HPDE6-E6E7 (cell line): Measurements from ENCODE around the gene DYSF.

ENCODE experiments used
- DNase-seq: peaks from one replicate; pipeline ENCODE4 v3.0.0; 2011; ENCODE audit warnings: missing footprints; ENCODE audit errors: extremely low spot score

The DYSF gene

DNA sequence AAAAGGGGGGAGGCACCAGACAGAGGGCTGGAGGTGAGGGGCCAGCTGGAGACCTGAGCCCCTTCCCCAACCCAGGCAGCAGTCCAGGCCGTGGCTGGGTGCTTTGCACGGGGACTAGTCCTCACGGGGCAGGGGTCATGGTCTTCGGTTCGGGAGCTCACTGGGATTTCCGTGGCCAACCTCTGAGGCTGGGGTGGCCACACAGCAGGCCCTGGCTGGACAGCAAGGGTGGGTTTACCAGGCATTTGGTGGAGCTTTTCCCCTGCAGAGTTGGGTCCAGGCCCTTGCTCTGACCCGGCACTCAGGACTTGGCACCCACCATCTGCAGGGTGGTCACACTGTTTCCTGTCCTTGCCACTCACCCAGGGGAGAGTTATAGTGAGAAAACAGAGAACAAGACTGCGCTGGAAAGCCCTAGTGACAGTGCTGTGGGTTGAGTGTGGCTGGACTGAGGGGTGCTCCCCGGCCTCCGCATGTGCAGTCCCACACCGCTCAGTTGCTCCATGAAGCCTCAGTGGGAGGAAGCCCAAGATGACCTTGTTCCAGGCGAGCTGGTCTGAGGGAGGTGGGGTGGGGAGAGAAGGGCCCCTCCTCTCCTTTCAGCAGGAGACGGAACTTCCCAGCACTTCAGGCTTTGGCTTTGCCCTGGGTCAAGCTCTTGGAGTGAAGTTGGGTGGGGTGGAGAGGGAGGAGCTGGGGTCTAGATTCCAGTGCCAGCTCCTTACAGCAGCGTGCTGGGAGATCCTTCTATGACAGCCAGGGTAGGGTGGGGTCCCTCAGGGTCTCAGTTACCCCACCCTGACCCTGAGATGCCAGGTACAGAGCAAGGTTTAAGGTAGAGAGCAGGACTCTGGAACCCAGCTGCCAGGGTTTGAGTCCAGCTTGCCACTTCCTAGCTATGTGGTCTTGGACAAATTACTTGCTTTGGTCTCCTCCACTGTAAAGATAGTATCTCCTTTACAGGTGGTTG lies 219.8 kb downstream of the DYSF start:
- no peak for DNase-seq

DNA sequence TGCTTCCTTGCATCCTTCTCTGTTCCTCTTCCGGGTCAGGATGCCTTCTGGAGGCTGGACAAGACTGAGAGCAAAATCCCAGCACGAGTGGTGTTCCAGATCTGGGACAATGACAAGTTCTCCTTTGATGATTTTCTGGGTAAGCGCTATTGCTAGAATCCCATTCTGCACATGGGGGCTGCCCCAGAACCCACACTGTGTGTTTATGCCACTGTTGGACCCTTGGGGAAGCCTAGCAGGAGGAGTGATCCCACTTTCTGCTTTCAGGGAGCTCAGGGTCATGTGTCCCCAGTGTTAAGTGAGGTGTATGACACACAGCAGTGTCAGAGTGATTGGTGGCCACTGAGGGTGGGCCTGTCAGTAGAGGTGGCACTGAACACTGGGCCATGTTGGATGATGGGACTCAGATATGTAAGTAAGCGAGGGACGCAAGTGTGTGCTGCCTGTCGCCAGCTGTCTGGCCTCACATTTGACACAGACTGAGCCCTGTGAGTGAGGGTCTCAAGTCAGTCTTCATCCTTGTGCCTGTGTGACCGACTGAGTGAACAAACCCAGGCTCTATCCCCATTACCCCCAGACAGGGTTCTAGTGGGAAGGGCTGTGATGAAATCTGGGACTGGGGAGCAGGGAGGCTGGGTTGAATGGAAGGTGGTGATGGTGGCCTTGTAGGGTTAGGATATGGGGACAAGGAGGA lies 220.9 kb downstream of the DYSF start:
- no peak for DNase-seq

GRCh38 chr2:71675296-71675695 lies 221.9 kb downstream of the DYSF start:
- DNase-seq = peak; percentile 77

DNA sequence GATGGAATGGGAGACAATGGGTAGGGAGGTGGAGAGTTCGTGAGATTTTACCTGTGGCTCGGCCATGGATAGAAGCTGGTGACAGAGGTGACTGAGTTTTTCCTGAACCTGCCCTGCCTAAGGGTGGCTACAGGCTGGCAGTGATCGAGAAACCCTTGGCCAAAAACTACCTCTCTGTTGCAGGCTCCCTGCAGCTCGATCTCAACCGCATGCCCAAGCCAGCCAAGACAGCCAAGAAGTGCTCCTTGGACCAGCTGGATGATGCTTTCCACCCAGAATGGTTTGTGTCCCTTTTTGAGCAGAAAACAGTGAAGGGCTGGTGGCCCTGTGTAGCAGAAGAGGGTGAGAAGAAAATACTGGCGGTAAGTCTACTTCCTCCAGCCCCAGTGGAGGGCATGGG lies 225.5 kb downstream of the DYSF start:
- DNase-seq = no peak

DNA sequence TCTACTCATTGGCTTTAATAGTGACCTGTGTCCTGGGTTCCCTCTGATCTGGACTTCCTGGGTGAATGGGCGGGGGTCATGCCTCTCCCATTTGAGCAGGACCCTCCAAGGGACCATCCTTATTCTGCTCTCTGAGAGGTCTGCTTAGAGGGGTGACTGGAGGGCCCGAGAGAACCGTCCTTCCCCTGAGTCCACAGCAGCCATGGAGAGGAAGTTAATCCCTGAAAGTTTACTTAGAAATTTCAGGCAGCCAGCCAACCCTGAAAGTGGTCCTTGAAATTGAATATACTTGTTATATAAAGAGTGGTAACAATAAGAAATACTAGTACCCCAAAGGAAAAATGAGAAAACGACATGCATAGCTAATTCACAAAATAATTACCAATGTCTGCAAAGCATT lies 226.1 kb downstream of the DYSF start:
- no peak for DNase-seq

DNA sequence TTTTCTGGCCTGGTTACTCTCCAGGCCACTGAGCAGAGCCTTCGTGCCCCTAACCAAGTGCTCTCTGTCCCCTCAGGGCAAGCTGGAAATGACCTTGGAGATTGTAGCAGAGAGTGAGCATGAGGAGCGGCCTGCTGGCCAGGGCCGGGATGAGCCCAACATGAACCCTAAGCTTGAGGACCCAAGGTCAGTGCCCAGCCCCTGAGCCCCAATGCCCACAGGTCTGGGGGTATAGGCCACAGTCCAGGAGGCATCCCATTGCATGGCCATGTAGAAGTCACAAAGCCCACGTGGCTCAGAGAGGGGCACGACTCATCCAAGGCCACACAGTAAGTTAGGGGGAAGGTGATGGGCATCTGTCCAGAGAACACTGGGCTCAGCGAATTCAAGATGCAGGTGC lies 227.6 kb downstream of the DYSF start:
- DNase-seq = no peak

DNA sequence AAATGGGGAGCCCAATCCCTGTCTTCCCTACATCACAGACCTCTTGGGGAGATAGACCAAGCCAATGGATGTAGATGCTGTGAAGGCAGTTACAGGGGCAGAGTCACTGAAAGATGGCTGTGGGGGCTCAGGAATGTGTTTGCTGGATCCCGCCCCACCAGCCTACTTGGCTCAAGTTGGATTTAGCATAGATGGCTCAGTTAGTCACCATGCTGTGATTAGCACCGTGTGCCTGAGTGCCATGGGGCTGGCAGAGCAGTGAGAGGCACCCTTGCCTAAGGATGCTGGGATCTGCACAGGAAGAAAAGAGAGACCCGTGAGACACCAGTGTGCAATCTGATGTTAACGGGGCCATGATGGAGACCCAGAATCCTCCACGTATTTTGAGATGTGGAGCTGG lies 228.3 kb downstream of the DYSF start:
- DNase-seq = no peak

DNA sequence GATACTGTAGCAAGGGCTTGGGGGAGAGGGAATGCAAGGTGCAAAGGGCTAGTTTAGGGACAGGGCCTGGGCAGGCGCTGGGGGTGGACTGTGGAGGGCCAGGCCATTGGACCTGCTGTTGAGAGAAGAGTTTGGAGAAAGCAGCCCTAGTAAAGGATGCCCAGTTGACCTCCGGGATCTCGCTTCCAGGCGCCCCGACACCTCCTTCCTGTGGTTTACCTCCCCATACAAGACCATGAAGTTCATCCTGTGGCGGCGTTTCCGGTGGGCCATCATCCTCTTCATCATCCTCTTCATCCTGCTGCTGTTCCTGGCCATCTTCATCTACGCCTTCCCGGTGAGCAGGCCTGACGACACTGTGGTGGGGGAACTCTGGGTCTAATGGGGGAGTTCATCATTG lies 229.0 kb downstream of the DYSF start:
- DNase-seq = no peak

- no peak for DNase-seq
Observed at GRCh38 chr2:71683070-71683469, 229.7 kb downstream of the DYSF start.

GRCh38 chr2:71683666-71684065 lies 230.3 kb downstream of the DYSF start:
- no peak for DNase-seq

- no peak for DNase-seq
Observed at GRCh38 chr2:71684226-71685072, 231.1 kb downstream of the DYSF start.

DNA sequence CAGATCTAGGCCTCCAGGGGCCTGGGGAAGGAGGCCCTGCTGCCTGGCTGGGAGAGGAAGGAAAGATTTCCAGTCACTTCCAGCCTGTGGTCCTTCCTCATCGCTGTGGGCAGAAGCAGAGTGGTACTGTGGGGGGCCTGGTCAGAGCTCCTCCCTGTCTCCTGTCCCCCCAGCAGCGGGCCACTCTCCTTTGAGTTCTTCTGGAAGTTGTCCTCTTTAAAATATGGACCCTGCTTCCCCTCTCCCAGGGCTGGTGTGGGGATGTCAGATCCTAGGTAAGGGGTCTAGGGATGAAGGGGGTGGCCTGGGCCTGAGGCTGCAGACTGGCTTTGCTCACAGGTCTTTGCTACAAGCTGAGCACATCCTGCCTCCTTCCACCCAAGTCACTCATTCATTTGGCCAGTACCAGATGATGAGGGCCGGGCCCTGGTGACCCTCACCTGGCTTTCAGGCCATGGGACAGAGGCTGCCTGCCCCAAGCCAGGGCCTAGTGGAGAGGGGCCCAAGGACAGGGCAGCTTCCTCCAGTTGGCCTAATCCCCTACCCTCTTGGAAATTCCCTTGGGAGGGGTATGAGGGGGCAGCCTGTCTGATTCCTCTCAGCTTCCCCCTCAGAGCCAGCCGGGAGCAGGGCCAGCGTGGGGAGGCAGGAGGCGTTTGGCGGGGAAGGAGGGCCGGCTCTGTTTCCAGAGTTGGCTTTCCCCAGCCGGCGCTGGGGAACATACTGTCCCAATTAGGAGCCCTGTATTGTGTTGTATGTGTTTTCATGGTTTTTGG lies 231.9 kb downstream of the DYSF start:
- no peak for DNase-seq

DNA sequence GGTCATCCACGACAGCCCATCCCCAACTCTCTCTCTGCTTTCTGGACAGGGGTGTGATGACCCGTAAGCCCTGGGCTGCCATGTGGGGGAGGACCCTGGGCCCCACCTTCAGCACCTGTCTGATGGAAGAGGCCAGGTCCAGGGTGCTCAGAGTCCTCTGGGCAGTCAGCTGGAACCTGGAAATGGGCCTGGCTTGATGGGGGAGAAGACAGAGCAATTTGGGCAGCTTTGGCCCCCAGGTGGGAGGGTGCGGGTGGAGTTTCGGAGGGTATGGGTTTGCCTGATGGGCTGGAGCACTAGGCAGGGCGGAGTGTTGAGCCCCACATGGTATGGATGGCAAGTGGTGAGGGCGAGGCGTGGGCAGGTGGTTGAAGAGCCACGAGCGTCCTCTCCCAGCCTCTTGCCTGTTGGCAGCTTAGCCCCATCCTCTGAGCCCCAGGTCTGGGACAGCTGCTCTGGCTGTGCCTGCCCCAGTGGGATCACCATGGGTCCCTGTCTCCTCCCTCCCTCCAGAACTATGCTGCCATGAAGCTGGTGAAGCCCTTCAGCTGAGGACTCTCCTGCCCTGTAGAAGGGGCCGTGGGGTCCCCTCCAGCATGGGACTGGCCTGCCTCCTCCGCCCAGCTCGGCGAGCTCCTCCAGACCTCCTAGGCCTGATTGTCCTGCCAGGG lies 232.7 kb downstream of the DYSF start:
- no peak for DNase-seq

DNA sequence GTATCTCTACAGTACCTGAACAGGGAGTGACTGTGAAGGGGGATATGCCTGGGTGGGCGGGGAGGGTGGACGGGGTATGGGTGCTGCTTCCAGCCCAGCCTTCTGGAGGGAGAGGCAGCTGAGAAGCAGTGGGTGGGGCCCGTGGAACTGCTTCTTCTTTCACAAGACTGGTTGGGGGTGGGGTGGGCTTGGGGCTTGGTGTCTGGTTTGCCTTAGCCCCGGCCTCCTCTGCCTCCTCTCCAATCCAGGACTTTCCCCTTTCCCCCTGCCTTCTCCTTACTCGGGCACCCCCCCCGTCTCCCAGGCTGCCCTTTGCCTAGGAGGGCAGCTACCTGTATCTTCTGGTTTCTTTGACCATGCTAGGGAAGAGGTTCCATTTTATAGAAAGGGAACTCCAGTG lies 233.4 kb downstream of the DYSF start:
- DNase-seq = no peak

DNA sequence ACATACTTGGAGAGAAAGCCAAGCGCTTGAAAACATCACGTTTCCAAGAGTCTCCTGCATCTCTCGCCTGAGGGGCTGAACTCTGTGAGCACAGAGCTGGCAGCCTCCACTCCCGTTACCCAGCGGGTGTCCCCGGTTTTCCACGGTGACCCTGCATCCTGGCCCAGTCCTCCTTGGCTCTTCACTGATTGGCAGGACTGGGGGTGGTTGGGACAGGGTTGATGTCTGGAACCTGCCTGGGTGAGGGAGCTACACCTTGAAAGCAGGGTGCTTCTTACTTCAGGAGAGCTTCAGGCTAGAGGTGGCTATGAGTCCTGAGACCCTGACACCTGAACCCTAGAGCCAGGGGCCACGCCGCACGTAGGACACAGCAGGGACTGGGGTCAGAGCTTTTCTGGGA lies 234.1 kb downstream of the DYSF start:
- no peak for DNase-seq

GRCh38 chr2:71688530-71688929 lies 235.2 kb downstream of the DYSF start:
- DNase-seq = no peak

DNA sequence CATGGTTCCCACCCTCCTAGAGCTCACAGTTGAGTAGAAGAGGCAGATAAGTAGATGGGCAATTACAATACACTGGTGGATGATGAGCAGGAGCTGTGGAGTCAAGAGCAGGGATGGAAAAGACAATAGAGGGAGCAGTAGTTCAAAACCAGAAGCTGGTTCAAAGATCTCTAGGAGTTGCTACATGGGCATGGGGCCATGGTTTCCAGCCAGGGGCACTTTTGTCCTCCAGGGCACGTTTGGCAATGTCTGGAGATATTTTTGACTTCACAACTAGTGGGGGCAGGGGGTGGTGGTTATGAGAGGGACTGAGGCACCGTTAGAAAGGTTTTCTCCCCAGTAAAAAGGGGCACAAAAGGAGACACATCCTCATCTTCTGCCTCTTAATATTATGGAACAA lies 236.0 kb downstream of the DYSF start:
- no peak for DNase-seq

- DNase-seq = no peak
Observed at GRCh38 chr2:71689968-71690834, 236.8 kb downstream of the DYSF start.

GRCh38 chr2:71690876-71691475 lies 237.6 kb downstream of the DYSF start:
- no peak for DNase-seq
